Mesothelial cell of epicardium (in vitro differentiated cells): ENCODE measurements around the gene ARL15. TPM values are rescaled to one million over a fixed set of nuclear protein-coding genes. Genes with fewer than 3 reads are reported as not detected.
"Not testable (repeated sequence)": the region's sequence is repeated elsewhere in the genome, so short reads cannot be mapped to it uniquely, and the experiment has no call there.

Experiments used
- DNase-seq, 2 experiments: peaks; one replicate each; pipeline ENCODE4 v3.0.0; 2021; ENCODE audit warnings: low spot score in 2 of 2; ENCODE audit not compliant: unreplicated experiment in 2 of 2
- H3K27ac Mint-ChIP-seq: 2 replicates; pipeline ENCODE4 v1.8.0; 2021; ENCODE audit warnings: mixed read lengths
- H3K27me3 Mint-ChIP-seq: 2 replicates; pipeline ENCODE4 v1.8.0; 2021; ENCODE audit warnings: low read depth, mixed read lengths
- H3K36me3 Mint-ChIP-seq: 2 replicates; pipeline ENCODE4 v1.8.0; 2021; ENCODE audit warnings: mixed read lengths
- H3K4me1 Mint-ChIP-seq: 2 replicates; pipeline ENCODE4 v1.8.0; 2021; ENCODE audit warnings: mixed read lengths
- H3K4me3 Mint-ChIP-seq: 2 replicates; pipeline ENCODE4 v1.8.0; 2021; ENCODE audit warnings: mild to moderate bottlenecking, moderate library complexity, mixed read lengths
- H3K9me3 Mint-ChIP-seq: 2 replicates; pipeline ENCODE4 v1.8.0; 2021; ENCODE audit warnings: mixed read lengths
- microRNA-seq: library from miRNA; unstranded; fragments of <30 nt; microRNA quantifications from one replicate; pipeline ENCODE4 v1.2.0, GENCODE V29; 2021; ENCODE audit warnings: inconsistent platforms, mixed read lengths
- total RNA-seq: library from RNA; stranded (reverse); gene quantifications from 3 replicates; pipeline ENCODE4 v1.2.1, GENCODE V29; 2021
- TF ChIP-seq, protein P1 (sequence below): fragments of 200-600 bp; sonication (generic); IDR thresholded peaks from one replicate; pipeline ENCODE4 v1.5.0; 2021; ENCODE audit warnings: antibody characterized with exemption; ENCODE audit not compliant: unreplicated experiment

ARL15 gene
- total RNA-seq, 1 donor from 2014 or later, result 24.8 TPM

DNA sequence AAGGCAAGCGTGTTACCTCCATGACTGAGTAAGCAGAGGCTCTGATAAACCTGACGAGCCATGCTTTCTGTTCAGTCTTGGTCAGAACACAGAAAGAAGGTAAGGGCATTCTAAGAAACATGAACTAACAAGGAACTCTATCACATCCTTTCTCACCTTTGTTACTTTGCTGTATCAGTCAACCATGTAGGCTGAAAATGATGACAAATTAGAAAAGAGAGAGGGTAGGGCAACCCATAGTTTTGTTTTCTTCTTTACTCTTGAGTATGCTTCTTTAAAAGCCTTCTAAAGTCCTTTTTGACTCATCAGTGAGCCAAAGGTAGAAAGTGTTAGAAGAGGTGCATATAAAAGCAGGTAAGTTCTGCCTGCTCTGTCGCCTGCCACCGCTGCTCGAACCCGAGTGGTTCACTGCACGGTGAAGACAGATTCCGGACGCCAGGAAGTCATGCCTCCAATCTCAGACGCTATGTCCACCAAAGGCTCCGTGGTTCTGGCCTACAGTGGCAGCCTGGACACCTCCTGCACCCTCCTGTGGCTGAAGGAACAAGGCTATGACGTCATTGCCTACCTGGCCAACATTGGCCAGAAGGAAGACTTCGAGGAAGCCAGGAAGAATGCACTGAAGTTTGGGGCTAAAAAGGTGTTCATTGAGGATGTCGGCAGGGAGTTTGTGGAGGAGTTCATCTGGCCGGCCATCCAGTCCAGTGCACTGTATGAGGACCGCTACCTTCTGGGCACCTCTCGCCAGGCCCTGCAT lies 451.5 kb downstream of the ARL15 start:
- H3K4me3 Mint-ChIP-seq, result no peak overlapping the region
- no peaks in the 10 kb centered on the region for H3K4me1 Mint-ChIP-seq
- peaks cover 27% of the 10 kb centered on the region for H3K9me3 Mint-ChIP-seq
- no peak overlapping the region for H3K27ac Mint-ChIP-seq
- H3K27me3 Mint-ChIP-seq, result no peaks in the 10 kb centered on the region
- DNase-seq, result no peak
- H3K36me3 Mint-ChIP-seq, result peaks cover 5% of the 10 kb centered on the region
- TF ChIP-seq, protein P1, sequence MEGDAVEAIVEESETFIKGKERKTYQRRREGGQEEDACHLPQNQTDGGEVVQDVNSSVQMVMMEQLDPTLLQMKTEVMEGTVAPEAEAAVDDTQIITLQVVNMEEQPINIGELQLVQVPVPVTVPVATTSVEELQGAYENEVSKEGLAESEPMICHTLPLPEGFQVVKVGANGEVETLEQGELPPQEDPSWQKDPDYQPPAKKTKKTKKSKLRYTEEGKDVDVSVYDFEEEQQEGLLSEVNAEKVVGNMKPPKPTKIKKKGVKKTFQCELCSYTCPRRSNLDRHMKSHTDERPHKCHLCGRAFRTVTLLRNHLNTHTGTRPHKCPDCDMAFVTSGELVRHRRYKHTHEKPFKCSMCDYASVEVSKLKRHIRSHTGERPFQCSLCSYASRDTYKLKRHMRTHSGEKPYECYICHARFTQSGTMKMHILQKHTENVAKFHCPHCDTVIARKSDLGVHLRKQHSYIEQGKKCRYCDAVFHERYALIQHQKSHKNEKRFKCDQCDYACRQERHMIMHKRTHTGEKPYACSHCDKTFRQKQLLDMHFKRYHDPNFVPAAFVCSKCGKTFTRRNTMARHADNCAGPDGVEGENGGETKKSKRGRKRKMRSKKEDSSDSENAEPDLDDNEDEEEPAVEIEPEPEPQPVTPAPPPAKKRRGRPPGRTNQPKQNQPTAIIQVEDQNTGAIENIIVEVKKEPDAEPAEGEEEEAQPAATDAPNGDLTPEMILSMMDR, result no peak

DNA sequence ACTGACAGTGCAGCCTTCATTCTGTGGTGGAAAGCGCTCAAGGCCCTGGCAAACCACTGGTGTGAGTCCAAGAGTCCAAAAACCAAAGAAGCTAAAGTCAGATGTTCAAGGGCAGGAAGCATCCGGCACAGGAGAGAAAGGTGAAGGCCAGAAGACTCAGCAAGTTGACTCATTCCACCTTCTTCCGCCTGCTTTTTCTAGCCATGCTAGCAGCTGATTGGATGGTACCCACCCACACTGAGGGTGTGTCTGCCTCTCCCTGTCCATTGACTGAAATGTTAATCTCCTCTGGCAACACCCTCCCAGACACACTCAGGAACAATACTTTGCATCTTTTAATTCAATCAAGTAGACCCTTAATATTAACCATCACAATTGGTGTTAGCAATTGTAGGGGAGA lies 453.9 kb downstream of the ARL15 start:
- no peak for DNase-seq
- Mint-ChIP-seq H3K4me3 (no peak overlapping the region), H3K4me1 (no peaks in the 10 kb centered on the region), H3K9me3 (peaks cover 43% of the 10 kb centered on the region), H3K27me3 (no peaks in the 10 kb centered on the region), H3K36me3 (peaks cover 5% of the 10 kb centered on the region), H3K27ac (no peak overlapping the region)
- TF ChIP-seq, protein P1, result no peak

DNA sequence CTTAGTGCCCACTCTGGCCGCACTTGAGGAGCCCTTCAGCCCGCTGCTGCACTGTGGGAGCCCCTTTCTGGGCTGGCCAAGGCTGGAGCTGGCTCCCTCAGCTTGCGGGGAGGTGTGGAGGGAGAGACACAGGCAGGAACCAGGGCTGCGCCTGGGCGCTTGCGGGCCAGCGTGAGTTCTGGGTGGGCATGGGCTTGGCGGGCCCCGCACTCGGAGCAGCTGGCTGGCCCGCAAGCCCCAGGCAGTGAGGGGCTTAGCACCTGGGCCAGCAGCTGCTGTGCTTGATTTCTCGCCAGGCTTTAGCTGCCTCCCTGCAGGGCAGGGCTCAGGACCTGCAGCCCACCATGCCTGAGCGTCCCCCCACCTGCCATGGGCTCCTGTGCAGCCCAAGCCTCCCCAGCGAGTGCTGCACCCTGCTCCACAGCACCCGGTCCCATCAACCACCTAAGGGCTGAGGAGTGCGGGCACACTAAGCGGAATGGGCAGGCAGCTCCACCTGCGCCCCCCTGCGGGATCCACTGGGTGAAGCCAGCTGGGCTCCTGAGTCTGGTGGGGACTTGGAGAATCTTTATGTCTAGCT lies 473.4 kb downstream of the ARL15 start:
- not testable (repeated sequence) for H3K4me3 Mint-ChIP-seq, H3K27ac Mint-ChIP-seq, H3K36me3 Mint-ChIP-seq, DNase-seq, H3K4me1 Mint-ChIP-seq, H3K27me3 Mint-ChIP-seq
- H3K9me3 Mint-ChIP-seq, result peaks cover 29% of the 10 kb centered on the region

DNA sequence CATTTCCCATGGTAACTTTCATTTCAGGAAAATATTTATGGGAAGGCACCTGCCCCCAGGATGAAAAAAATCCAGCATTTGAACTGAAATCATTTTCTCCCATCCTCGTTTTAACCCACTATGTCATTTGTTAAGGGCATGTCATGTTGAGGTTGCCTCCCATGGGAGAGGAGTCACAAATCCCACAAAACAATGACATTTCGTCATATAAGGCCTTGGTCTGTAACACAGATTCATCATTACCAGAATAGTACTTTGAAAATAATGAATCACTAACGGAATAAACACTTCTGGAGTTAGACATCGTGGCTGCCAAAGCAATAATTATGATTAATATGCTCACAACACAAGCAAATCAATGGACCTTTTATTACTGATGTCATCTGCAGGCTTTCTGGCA lies 475.9 kb downstream of the ARL15 start:
- no peak for DNase-seq
- Mint-ChIP-seq H3K36me3 (no peaks in the 10 kb centered on the region), H3K27ac (no peak overlapping the region), H3K9me3 (peaks cover 21% of the 10 kb centered on the region), H3K4me1 (no peaks in the 10 kb centered on the region), H3K27me3 (no peaks in the 10 kb centered on the region), H3K4me3 (no peak overlapping the region)
- TF ChIP-seq, protein P1, result no peak

Small RNA genes within 50 kb of the gene (microRNA-seq; reads per million reads assigned to microRNA genes)
- gene MIR4459 (not detected), gene MIR581 (not detected)

Other genes starting within 250 kb of the ARL15 start
- gene HSPB3, start 145.1 kb upstream of the ARL15 start, total RNA-seq, result not detected in 3 replicates
- 17.2 to 18.6 TPM (median 18.1 TPM) in 3 replicates for gene SNX18, start 207.2 kb upstream of the ARL15 start, total RNA-seq